Tibial artery (tissue), 4 donors: ENCODE data around the gene MYRIP.

Source experiments
- DNase-seq, 2 donors: peaks; one replicate each; pipeline ENCODE4 v3.0.0-alpha.2; 2019
- H3K27ac ChIP-seq, 2 donors: fragments of 200-600 bp; sonication (generic) in 1 of 2; 1 replicate in 1 of 2; 2 replicates in 1 of 2; pipeline ENCODE4 v1.5.1; 2018 to 2019; ENCODE audit warnings: mild to moderate bottlenecking in 1 of 2
- H3K27me3 ChIP-seq, 2 donors: fragments of 200-600 bp; sonication (generic) in 1 of 2; one replicate each; pipeline versions ENCODE4 v1.5.1 to v1.6.0; 2016 to 2019
- H3K36me3 ChIP-seq, 3 donors: fragments of 200-600 bp; sonication (generic) in 2 of 3; one replicate each; pipeline ENCODE4 v1.5.1; 2016 to 2019; ENCODE audit warnings: mild to moderate bottlenecking in 2 of 3
- H3K4me1 ChIP-seq, 4 donors: fragments of 200-600 bp; sonication (generic) in 2 of 4; 1 replicate in 3 of 4; 2 replicates in 1 of 4; pipeline ENCODE4 v1.5.1; 2016 to 2019
- H3K4me3 ChIP-seq, 2 donors: fragments of 200-600 bp; sonication (generic) in 1 of 2; 1 replicate in 1 of 2; 2 replicates in 1 of 2; pipeline ENCODE4 v1.5.1; 2018 to 2019; ENCODE audit warnings: mild to moderate bottlenecking in 2 of 2
- H3K9me3 ChIP-seq, 3 donors: fragments of 200-600 bp; sonication (generic) in 1 of 3; one replicate each; pipeline ENCODE4 v1.5.1; 2016 to 2019
- intact Hi-C: fragments of 100-400 bp; cut with DNase I; formaldehyde crosslinking; loops from one replicate; pipeline ENCODE4 v1.15.0; 2023; ENCODE audit warnings: low total_unique reads
- TF ChIP-seq, protein P1 (sequence below), 2 experiments: fragments of 200-600 bp in 1 of 2; fragments of 450-650 bp in 1 of 2; IDR thresholded peaks; one replicate each; pipeline ENCODE4 v1.5.1; 2017 to 2019; ENCODE audit warnings: antibody characterized with exemption in 2 of 2, mild to moderate bottlenecking in 1 of 2, moderate library complexity in 1 of 2

Gene MYRIP

DNA sequence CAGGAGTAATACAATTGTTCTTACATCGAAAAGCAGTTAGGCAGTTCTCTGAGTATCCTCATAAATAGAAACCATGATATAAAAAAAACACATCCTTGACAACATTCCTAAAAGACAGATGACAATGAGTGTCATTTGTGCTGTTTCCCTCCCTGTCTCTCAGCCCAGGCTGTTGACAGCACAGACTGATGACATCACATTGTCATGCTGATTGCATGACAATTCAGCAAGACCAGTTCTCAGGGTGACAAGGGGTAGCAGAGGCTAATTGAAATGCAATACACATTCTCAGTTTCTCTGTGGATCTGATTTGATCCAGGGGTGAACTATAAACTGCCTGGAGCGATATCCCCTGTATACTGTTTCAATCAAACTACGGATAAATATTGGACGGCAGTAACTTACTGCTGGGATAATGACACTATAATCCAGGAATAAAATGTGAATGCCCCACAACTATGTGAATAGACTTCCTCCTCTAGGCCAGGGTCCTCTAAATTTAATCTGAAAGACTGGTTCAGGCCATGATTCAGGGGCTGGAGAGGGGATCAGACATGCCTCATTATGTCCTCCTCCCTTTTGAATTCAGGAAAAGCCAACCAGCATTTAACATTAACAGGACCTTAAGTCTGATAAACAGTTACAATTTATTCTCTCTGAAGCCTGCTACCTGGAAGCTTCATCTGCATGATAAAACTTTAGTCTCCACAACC lies 483.4 kb downstream of the MYRIP start:
- Histone ChIP-seq H3K27me3 (no peaks in the 10 kb centered on the region), H3K4me3 (no peak overlapping the region), H3K27ac (no peak overlapping the region), H3K9me3 (no peaks in the 10 kb centered on the region), H3K4me1 (no peaks in the 10 kb centered on the region), H3K36me3 (peaks cover 0 to 14% (median 6%) of the 10 kb centered on the region in 3 donors)
- intact Hi-C loops = no loop called here
- no peak for DNase-seq
- TF ChIP-seq, protein P1, sequence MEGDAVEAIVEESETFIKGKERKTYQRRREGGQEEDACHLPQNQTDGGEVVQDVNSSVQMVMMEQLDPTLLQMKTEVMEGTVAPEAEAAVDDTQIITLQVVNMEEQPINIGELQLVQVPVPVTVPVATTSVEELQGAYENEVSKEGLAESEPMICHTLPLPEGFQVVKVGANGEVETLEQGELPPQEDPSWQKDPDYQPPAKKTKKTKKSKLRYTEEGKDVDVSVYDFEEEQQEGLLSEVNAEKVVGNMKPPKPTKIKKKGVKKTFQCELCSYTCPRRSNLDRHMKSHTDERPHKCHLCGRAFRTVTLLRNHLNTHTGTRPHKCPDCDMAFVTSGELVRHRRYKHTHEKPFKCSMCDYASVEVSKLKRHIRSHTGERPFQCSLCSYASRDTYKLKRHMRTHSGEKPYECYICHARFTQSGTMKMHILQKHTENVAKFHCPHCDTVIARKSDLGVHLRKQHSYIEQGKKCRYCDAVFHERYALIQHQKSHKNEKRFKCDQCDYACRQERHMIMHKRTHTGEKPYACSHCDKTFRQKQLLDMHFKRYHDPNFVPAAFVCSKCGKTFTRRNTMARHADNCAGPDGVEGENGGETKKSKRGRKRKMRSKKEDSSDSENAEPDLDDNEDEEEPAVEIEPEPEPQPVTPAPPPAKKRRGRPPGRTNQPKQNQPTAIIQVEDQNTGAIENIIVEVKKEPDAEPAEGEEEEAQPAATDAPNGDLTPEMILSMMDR (IDR thresholded peaks at IDR 0.05) = no peak

DNA sequence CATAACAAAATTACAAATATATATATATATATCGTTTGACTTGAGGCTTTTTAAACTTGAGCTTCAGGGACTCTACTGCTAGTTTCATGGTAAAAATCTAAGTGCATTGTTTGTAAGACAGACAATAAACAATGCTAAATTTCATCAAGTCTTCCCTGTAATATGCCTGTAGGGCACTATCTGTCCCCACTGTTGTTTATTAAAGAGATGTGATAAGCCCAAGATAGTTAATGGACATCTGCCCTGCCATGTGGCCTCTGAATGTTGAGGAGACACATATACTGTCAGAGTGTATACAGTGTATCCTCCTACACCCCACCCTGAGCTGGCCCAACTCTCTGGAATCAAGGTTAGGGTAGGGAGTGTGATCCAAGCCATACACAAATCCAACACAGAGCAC lies 485.0 kb downstream of the MYRIP start:
- TF ChIP-seq, protein P1 (IDR thresholded peaks at IDR 0.05) = no peak
- Histone ChIP-seq H3K9me3 (no peaks in the 10 kb centered on the region), H3K27ac (no peak overlapping the region), H3K4me1 (no peaks in the 10 kb centered on the region), H3K36me3 (peaks cover 0 to 14% (median 6%) of the 10 kb centered on the region in 3 donors), H3K27me3 (no peaks in the 10 kb centered on the region), H3K4me3 (no peak overlapping the region)
- intact Hi-C loops = no loop called here
- no peak for DNase-seq

DNA sequence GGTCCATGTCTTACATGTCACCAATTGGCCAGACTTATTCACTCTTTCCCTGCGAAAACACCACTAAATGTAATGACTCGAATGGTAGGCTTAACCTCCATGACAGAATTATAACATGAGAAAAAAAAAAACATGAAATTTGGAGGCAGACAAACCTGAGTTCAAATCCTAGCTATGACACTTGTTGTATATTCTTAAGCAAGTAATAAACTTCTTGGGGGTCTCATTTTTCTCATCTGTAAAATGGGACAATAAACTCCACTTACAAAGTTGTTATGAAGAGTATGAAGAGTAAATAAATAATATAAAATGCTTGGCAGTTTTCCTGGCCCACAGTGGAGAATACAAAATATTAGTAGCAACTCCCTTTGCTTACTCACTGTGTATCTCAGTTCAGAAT lies 488.7 kb downstream of the MYRIP start:
- H3K4me1 ChIP-seq = peaks cover 0 to 12% (median 5%) of the 10 kb centered on the region in 4 donors
- no peak overlapping the region for H3K4me3 ChIP-seq
- H3K27me3 ChIP-seq = no peaks in the 10 kb centered on the region
- TF ChIP-seq, protein P1 (IDR thresholded peaks at IDR 0.05) = no peak
- no peaks in the 10 kb centered on the region for H3K9me3 ChIP-seq
- intact Hi-C loops = no loop called here
- peaks cover 0 to 12% (median 0%) of the 10 kb centered on the region in 3 donors for H3K36me3 ChIP-seq
- no peak for DNase-seq
- H3K27ac ChIP-seq = no peak overlapping the region

DNA sequence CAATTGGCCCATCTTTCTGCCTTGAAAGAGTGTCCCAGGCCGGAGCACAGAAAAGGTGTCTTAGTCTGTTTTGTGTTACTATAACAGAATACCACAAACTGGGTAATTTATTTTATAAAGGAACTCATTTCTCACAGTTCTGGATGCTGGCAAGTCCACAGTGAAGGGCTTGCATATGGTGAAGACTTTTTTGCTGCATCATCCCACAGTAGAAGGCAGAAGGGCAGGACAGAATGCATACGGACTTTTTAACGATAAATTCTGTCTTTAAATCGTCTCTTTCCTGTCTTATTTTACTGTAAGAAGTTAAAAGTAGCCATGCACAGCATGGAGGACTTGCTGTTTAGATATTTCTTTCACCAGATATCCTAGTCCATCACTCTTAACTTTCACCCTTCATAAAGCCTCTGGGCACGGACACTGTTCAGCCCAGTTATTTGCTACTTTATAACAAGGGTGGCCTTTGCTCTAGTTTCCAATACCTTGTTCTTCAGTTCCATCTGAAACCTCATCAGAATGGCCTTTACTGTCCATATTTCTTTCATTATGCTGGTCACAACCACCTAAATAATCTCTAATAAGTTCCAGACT lies 489.8 kb downstream of the MYRIP start:
- Histone ChIP-seq H3K27me3 (no peaks in the 10 kb centered on the region), H3K9me3 (no peaks in the 10 kb centered on the region), H3K4me1 (peaks cover 0 to 18% (median 5%) of the 10 kb centered on the region in 4 donors), H3K27ac (no peak overlapping the region), H3K4me3 (no peak overlapping the region), H3K36me3 (peaks cover 0 to 12% (median 0%) of the 10 kb centered on the region in 3 donors)
- intact Hi-C loops = no loop called here
- DNase-seq = no peak
- TF ChIP-seq, protein P1 (IDR thresholded peaks at IDR 0.05) = no peak

DNA sequence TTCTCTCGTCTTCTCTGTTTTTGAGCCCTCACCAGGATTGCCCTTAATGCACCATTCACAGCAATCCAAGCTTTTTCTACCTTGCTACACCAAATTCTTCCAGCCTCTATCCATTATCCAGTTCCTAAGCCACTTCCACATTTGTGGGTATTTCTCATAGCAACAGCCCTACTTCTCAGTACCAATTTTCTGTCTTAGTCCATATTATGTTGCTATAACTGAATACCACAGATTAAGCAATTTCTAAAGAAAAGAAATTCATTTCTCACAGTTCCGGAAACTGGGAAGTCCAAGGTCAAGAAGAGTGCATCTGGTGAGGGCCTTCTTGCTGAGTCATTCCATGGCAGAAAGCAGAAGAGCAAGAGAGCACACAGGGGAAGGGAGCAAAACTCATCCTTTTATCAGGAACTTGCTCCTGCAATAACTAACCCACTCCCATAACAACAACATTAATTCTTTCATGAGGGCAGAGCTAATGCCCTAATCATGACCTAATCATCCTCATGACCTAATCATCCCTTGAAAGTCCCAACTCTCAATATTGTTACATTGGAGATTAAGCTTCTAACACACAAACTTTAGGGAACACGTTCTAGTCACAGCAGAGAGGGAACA lies 490.4 kb downstream of the MYRIP start:
- Histone ChIP-seq H3K4me1 (peaks cover 0 to 18% (median 5%) of the 10 kb centered on the region in 4 donors), H3K4me3 (no peak overlapping the region), H3K27me3 (no peaks in the 10 kb centered on the region), H3K9me3 (no peaks in the 10 kb centered on the region), H3K36me3 (peaks cover 0 to 6% (median 0%) of the 10 kb centered on the region in 3 donors), H3K27ac (no peak overlapping the region)
- TF ChIP-seq, protein P1 (IDR thresholded peaks at IDR 0.05) = no peak
- intact Hi-C loops = no loop called here
- no peak for DNase-seq
